HEK293T (cell line): ENCODE measurements around the gene UGT2B11.
"Not testable (repeated sequence)": the region's sequence is repeated elsewhere in the genome, so short reads cannot be mapped to it uniquely, and the experiment has no call there.

Experiments used
- CTCF ChIA-PET: fragments of 350-600 bp; formaldehyde crosslinking; extraction: SDS; loops from one replicate; lab custom pipeline; 2021; ENCODE audit warnings: antibody characterized with exemption, inconsistent platforms; lab: Yijun Ruan, JAX
- POLR2A ChIA-PET: fragments of 350-600 bp; formaldehyde crosslinking; extraction: SDS; loops from one replicate; lab custom pipeline; 2020; ENCODE audit warnings: antibody characterized with exemption, inconsistent platforms; lab: Yijun Ruan, JAX
- DNase-seq: peaks from one replicate; pipeline ENCODE4 v3.0.0; 2012; ENCODE audit warnings: mixed read lengths; ENCODE audit errors: extremely low spot score
- ARNT ChIP-seq: fragments of 450-650 bp; IDR thresholded peaks from 2 replicates; pipeline ENCODE4 v1.6.1; 2017; ENCODE audit warnings: mild to moderate bottlenecking
- BHLHE40 ChIP-seq: fragments of 450-650 bp; IDR thresholded peaks from 2 replicates; pipeline ENCODE4 v1.6.1; 2016; ENCODE audit warnings: mild to moderate bottlenecking, moderate library complexity, borderline replicate concordance
- CTBP1 ChIP-seq: fragments of 450-650 bp; IDR thresholded peaks from 2 replicates; pipeline ENCODE4 v1.6.1; 2016; ENCODE audit warnings: borderline replicate concordance
- ELF4 ChIP-seq: fragments of 450-650 bp; IDR thresholded peaks from 2 replicates; pipeline ENCODE4 v1.6.1; 2017; ENCODE audit warnings: antibody characterized with exemption
- FOXA1 ChIP-seq: fragments of 450-650 bp; IDR thresholded peaks from 2 replicates; pipeline ENCODE4 v1.6.1; 2016; ENCODE audit warnings: mild to moderate bottlenecking
- FOXK2 ChIP-seq: fragments of 450-650 bp; IDR thresholded peaks from 2 replicates; pipeline ENCODE4 v1.6.1; 2016; ENCODE audit warnings: mild to moderate bottlenecking
- FOXM1 ChIP-seq: fragments of 450-650 bp; IDR thresholded peaks from 2 replicates; pipeline ENCODE4 v1.6.1; 2017; ENCODE audit warnings: mild to moderate bottlenecking, borderline replicate concordance
- HDGF ChIP-seq: fragments of 450-650 bp; IDR thresholded peaks from 2 replicates; pipeline ENCODE4 v1.6.1; 2017; ENCODE audit warnings: antibody characterized with exemption, borderline replicate concordance
- L3MBTL2 ChIP-seq: fragments of 450-650 bp; conservative IDR thresholded peaks from 2 replicates; pipeline ENCODE4 v1.6.1; 2016; ENCODE audit warnings: mild to moderate bottlenecking
- LEF1 ChIP-seq: fragments of 450-650 bp; IDR thresholded peaks from 2 replicates; pipeline ENCODE4 v1.6.1; 2017; ENCODE audit warnings: mild to moderate bottlenecking, borderline replicate concordance
- NFRKB ChIP-seq: fragments of 450-650 bp; IDR thresholded peaks from 2 replicates; pipeline ENCODE4 v1.6.1; 2016; ENCODE audit warnings: mild to moderate bottlenecking, moderate library complexity
- SP1 ChIP-seq: fragments of 450-650 bp; IDR thresholded peaks from 2 replicates; pipeline ENCODE4 v1.6.1; 2017
- SUZ12 ChIP-seq: fragments of 450-650 bp; IDR thresholded peaks from 2 replicates; pipeline ENCODE4 v1.6.1; 2016; ENCODE audit warnings: mild to moderate bottlenecking
- TARDBP ChIP-seq: fragments of 450-650 bp; IDR thresholded peaks from 2 replicates; pipeline ENCODE4 v1.6.1; 2016
- ZNF384 ChIP-seq: fragments of 450-650 bp; IDR thresholded peaks from 2 replicates; pipeline ENCODE4 v1.6.1; 2016
- TF ChIP-seq, protein P1 (sequence below): fragments of 450-650 bp; IDR thresholded peaks from 2 replicates; pipeline ENCODE4 v1.6.1; 2016

UGT2B11 gene

GRCh38 chr4:69167300-69167699 lies 47.2 kb downstream of the UGT2B11 start:
- ChIA-PET CTCF (no interaction called here), POLR2A (no interaction called here)
- no peak for TF ChIP-seq SUZ12
- TF ChIP-seq NFRKB, result no peak
- no peak for TF ChIP-seq ZNF384
- TF ChIP-seq HDGF, result no peak
- TF ChIP-seq FOXM1, result no peak
- no peak for TF ChIP-seq SP1
- TF ChIP-seq ARNT, result no peak
- TF ChIP-seq FOXK2, result no peak
- TF ChIP-seq LEF1, result no peak
- no peak for TF ChIP-seq BHLHE40
- TF ChIP-seq TARDBP, result no peak
- no peak for TF ChIP-seq FOXA1
- TF ChIP-seq L3MBTL2, result no peak
- TF ChIP-seq, protein P1, sequence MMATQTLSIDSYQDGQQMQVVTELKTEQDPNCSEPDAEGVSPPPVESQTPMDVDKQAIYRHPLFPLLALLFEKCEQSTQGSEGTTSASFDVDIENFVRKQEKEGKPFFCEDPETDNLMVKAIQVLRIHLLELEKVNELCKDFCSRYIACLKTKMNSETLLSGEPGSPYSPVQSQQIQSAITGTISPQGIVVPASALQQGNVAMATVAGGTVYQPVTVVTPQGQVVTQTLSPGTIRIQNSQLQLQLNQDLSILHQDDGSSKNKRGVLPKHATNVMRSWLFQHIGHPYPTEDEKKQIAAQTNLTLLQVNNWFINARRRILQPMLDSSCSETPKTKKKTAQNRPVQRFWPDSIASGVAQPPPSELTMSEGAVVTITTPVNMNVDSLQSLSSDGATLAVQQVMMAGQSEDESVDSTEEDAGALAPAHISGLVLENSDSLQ, result no peak
- TF ChIP-seq ELF4, result no peak
- DNase-seq, result no peak

GRCh38 chr4:69166376-69166775 lies 48.2 kb downstream of the UGT2B11 start:
- DNase-seq, CTCF ChIA-PET: not testable (repeated sequence)

GRCh38 chr4:69165707-69166106 lies 48.8 kb downstream of the UGT2B11 start:
- DNase-seq, POLR2A ChIA-PET, CTCF ChIA-PET: not testable (repeated sequence)

More at GRCh38 chr4:69166376-69166775, 48.2 kb downstream of the UGT2B11 start:
- POLR2A ChIA-PET, result not testable (repeated sequence)

GRCh38 chr4:69156913-69157312 lies 57.6 kb downstream of the UGT2B11 start:
- CTCF ChIA-PET, result no interaction called here
- POLR2A ChIA-PET, result no interaction called here
- TF ChIP-seq ZNF384 (no peak), LEF1 (no peak), FOXK2 (no peak), L3MBTL2 (no peak), TARDBP (no peak), BHLHE40 (no peak), FOXM1 (no peak), SP1 (no peak), CTBP1 (no peak), SUZ12 (no peak)
- peak; percentile 9 for DNase-seq

- ChIA-PET CTCF (no interaction called here), POLR2A (no interaction called here)
- TF ChIP-seq ELF4 (no peak), CTBP1 (no peak), ZNF384 (no peak), FOXA1 (no peak), FOXK2 (no peak), TARDBP (no peak), SP1 (no peak)
- TF ChIP-seq, protein P1, result no peak
- no peak for DNase-seq
Measured at GRCh38 chr4:69154021-69154420, 60.5 kb downstream of the UGT2B11 start.
